SU-DHL-6 (cell line): ENCODE measurements around the gene CEBPG.

Source experiments
- H2AFZ ChIP-seq: fragments of 200-600 bp; sonication (generic); 2 replicates; pipeline ENCODE4 v1.6.1; 2014; ENCODE audit warnings: low read depth, mild to moderate bottlenecking, moderate library complexity, mixed read lengths, antibody characterized with exemption, low read length; ENCODE audit not compliant: severe bottlenecking
- H3F3A ChIP-seq: fragments of 200-600 bp; shearing (Covaris generic); 2 replicates; pipeline ENCODE4 v1.6.0; 2016; ENCODE audit warnings: antibody characterized with exemption, mild to moderate bottlenecking; ENCODE audit not compliant: insufficient read depth
- H3K27ac ChIP-seq: fragments of 200-600 bp; sonication (generic); 2 replicates; pipeline ENCODE4 v1.5.1; 2016; ENCODE audit warnings: low read depth, mild to moderate bottlenecking, low read length, moderate library complexity, mixed read lengths
- H3K27me3 ChIP-seq: fragments of 200-600 bp; sonication (generic), shearing (Covaris generic); 2 replicates; pipeline ENCODE4 v1.6.0; 2014; ENCODE audit warnings: mild to moderate bottlenecking, low read length
- H3K36me3 ChIP-seq: fragments of 200-600 bp; sonication (generic); 2 replicates; pipeline ENCODE4 v1.6.1; 2014; ENCODE audit warnings: mild to moderate bottlenecking, low read length, mixed read lengths
- H3K4me2 ChIP-seq: fragments of 300-600, 200-600 bp; shearing (Covaris generic), sonication (generic); 2 replicates; pipeline ENCODE4 v1.6.0; 2014; ENCODE audit warnings: low read length, low read depth, mild to moderate bottlenecking; ENCODE audit not compliant: poor library complexity, severe bottlenecking
- H3K4me3 ChIP-seq: fragments of 200-600 bp; sonication (generic); 2 replicates; pipeline ENCODE4 v1.5.1; 2014; ENCODE audit warnings: antibody characterized with exemption, low read length, mild to moderate bottlenecking, mixed read lengths; ENCODE audit not compliant: insufficient read depth, poor library complexity, severe bottlenecking
- H3K79me2 ChIP-seq: fragments of 200-600 bp; sonication (generic); 2 replicates; pipeline ENCODE4 v1.6.1; 2014; ENCODE audit warnings: mild to moderate bottlenecking, low read length, moderate library complexity; ENCODE audit not compliant: insufficient read depth
- H3K9ac ChIP-seq: fragments of 200-600 bp; sonication (generic); 2 replicates; pipeline ENCODE4 v1.7.0; 2014; ENCODE audit warnings: mild to moderate bottlenecking, low read length
- H3K9me2 ChIP-seq: fragments of 200-600 bp; sonication (generic); replicated peaks from 2 replicates; pipeline ENCODE4 v1.6.1; 2014; ENCODE audit warnings: low read length; ENCODE audit not compliant: insufficient read depth
- H3K9me3 ChIP-seq: fragments of 200-600 bp; sonication (generic); 2 replicates; pipeline ENCODE4 v1.6.1; 2014; ENCODE audit warnings: low read length, mixed read lengths; ENCODE audit not compliant: insufficient read depth
- H4K20me1 ChIP-seq: fragments of 200-600 bp; sonication (generic); 2 replicates; pipeline ENCODE4 v1.6.1; 2014; ENCODE audit warnings: low read depth, mild to moderate bottlenecking, antibody characterized with exemption, low read length, moderate library complexity, mixed read lengths
- CTCF ChIP-seq: fragments of 200-600 bp; sonication (generic); IDR thresholded peaks from one replicate; pipeline ENCODE4 v1.5.1; 2017; ENCODE audit warnings: antibody characterized with exemption, mild to moderate bottlenecking, low read length, moderate library complexity; ENCODE audit not compliant: insufficient read depth, poor library complexity, severe bottlenecking
- EZH2phosphoT487 ChIP-seq: fragments of 200-600 bp; sonication (generic), shearing (Covaris generic); conservative IDR thresholded peaks from 2 replicates; pipeline ENCODE4 v1.6.1; 2018; ENCODE audit warnings: mild to moderate bottlenecking, antibody characterized with exemption, low read length, moderate library complexity, mixed read lengths

The CEBPG gene

GRCh38 chr19:33405553-33406461 lies 32.3 kb downstream of the CEBPG start:
- Histone ChIP-seq H3K4me2 (no peak overlapping the region), H2AFZ (no peak overlapping the region), H3K36me3 (no peaks in the 10 kb centered on the region), H3K27ac (no peak overlapping the region), H3K4me3 (no peak overlapping the region), H3K27me3 (no peaks in the 10 kb centered on the region), H3K9me2 (no peaks in the 10 kb centered on the region), H3K9ac (no peak overlapping the region), H4K20me1 (no peaks in the 10 kb centered on the region), H3F3A (no peaks in the 10 kb centered on the region), H3K79me2 (no peaks in the 10 kb centered on the region), H3K9me3 (no peaks in the 10 kb centered on the region)
- no peak for TF ChIP-seq CTCF
- no peak for TF ChIP-seq EZH2phosphoT487

GRCh38 chr19:33406521-33407139 lies 33.1 kb downstream of the CEBPG start:
- no peak overlapping the region for H3K4me3 ChIP-seq
- TF ChIP-seq CTCF (peak; percentile 65), EZH2phosphoT487 (no peak)
- no peak overlapping the region for H2AFZ ChIP-seq
- no peaks in the 10 kb centered on the region for H3K27me3 ChIP-seq
- H3K79me2 ChIP-seq = no peaks in the 10 kb centered on the region
- no peaks in the 10 kb centered on the region for H3K9me3 ChIP-seq
- H3K9ac ChIP-seq = no peak overlapping the region
- H4K20me1 ChIP-seq = no peaks in the 10 kb centered on the region
- no peaks in the 10 kb centered on the region for H3K36me3 ChIP-seq
- H3K4me2 ChIP-seq = no peak overlapping the region
- H3K9me2 ChIP-seq = no peaks in the 10 kb centered on the region
- H3F3A ChIP-seq = no peaks in the 10 kb centered on the region
- H3K27ac ChIP-seq = no peak overlapping the region

- no peak overlapping the region for H2AFZ ChIP-seq
- no peak overlapping the region for H3K4me3 ChIP-seq
- no peaks in the 10 kb centered on the region for H3K9me3 ChIP-seq
- no peaks in the 10 kb centered on the region for H3K9me2 ChIP-seq
- no peaks in the 10 kb centered on the region for H3K79me2 ChIP-seq
- no peaks in the 10 kb centered on the region for H3F3A ChIP-seq
- no peak overlapping the region for H3K4me2 ChIP-seq
- TF ChIP-seq CTCF = no peak
- no peak for TF ChIP-seq EZH2phosphoT487
- no peaks in the 10 kb centered on the region for H3K27me3 ChIP-seq
- no peaks in the 10 kb centered on the region for H3K36me3 ChIP-seq
- no peaks in the 10 kb centered on the region for H4K20me1 ChIP-seq
- H3K27ac ChIP-seq = no peak overlapping the region
- no peak overlapping the region for H3K9ac ChIP-seq
Measured at GRCh38 chr19:33407140-33407551, 33.6 kb downstream of the CEBPG start.
